Loucy (cell line): Measurements from ENCODE around the gene PRR22.

Experiments
- H2AFZ ChIP-seq: fragments of 200-600 bp; sonication (generic); 2 replicates; pipeline ENCODE4 v1.6.0; 2016; ENCODE audit warnings: antibody characterized with exemption, mild to moderate bottlenecking, low read length, moderate library complexity
- H3F3A ChIP-seq: fragments of 200-600 bp; 2 replicates; pipeline ENCODE4 v1.6.0; 2016; ENCODE audit warnings: antibody characterized with exemption, low read depth, mild to moderate bottlenecking
- H3K27me3 ChIP-seq: fragments of 200-600 bp; sonication (generic); 2 replicates; pipeline ENCODE4 v1.6.1; 2014; ENCODE audit warnings: low read length, mild to moderate bottlenecking; ENCODE audit not compliant: insufficient read depth, poor library complexity, severe bottlenecking
- H3K36me3 ChIP-seq: fragments of 200-600 bp; sonication (generic); 2 replicates; pipeline ENCODE4 v1.6.1; 2016; ENCODE audit warnings: low read length; ENCODE audit not compliant: insufficient read depth
- H3K4me1 ChIP-seq: fragments of 200-600 bp; sonication (generic); 2 replicates; pipeline ENCODE4 v1.5.1; 2014; ENCODE audit warnings: low read length, mild to moderate bottlenecking; ENCODE audit not compliant: insufficient read depth, poor library complexity, severe bottlenecking
- H3K4me2 ChIP-seq: fragments of 200-600 bp; sonication (generic); 2 replicates; pipeline ENCODE4 v1.6.0; 2014; ENCODE audit warnings: antibody characterized with exemption, low read length, low read depth, mild to moderate bottlenecking; ENCODE audit not compliant: poor library complexity, severe bottlenecking
- H3K4me3 ChIP-seq: fragments of 200-600 bp; sonication (generic); 2 replicates; pipeline ENCODE4 v1.5.1; 2014; ENCODE audit warnings: low read length, mild to moderate bottlenecking, mixed read lengths; ENCODE audit not compliant: poor library complexity, severe bottlenecking
- H3K79me2 ChIP-seq: fragments of 200-600 bp; sonication (generic); 2 replicates; pipeline ENCODE4 v1.6.1; 2014; ENCODE audit warnings: low read length; ENCODE audit not compliant: insufficient read depth
- H3K9ac ChIP-seq: fragments of 200-600 bp; sonication (generic); 2 replicates; pipeline ENCODE4 v1.6.0; 2014; ENCODE audit warnings: mild to moderate bottlenecking, low read depth, low read length, moderate library complexity; ENCODE audit not compliant: poor library complexity, severe bottlenecking
- H3K9me2 ChIP-seq: fragments of 200-600 bp; sonication (generic); replicated peaks from 2 replicates; pipeline ENCODE4 v1.6.1; 2016; ENCODE audit warnings: low read depth, low read length, mixed read lengths
- H3K9me3 ChIP-seq: fragments of 200-600 bp; sonication (generic); 2 replicates; pipeline ENCODE4 v1.6.1; 2014; ENCODE audit warnings: mild to moderate bottlenecking, antibody characterized with exemption, low read length, low read depth; ENCODE audit not compliant: insufficient read depth
- H4K20me1 ChIP-seq: fragments of 200-600 bp; sonication (generic); 2 replicates; pipeline ENCODE4 v1.6.0; 2014; ENCODE audit warnings: antibody characterized with exemption, low read length, mild to moderate bottlenecking; ENCODE audit not compliant: insufficient read depth, poor library complexity, severe bottlenecking
- CTCF ChIP-seq: fragments of 200-600 bp; sonication (generic); conservative IDR thresholded peaks from 2 replicates; pipeline ENCODE4 v1.5.1; 2014; ENCODE audit warnings: mild to moderate bottlenecking, antibody characterized with exemption, low read length
- EZH2phosphoT487 ChIP-seq: fragments of 200-600 bp; IDR thresholded peaks from 2 replicates; pipeline ENCODE4 v1.6.1; 2018; ENCODE audit warnings: antibody characterized with exemption, mild to moderate bottlenecking, moderate library complexity, borderline replicate concordance

PRR22 gene

GRCh38 chr19:5790559-5791520 is 6.3 kb upstream of the PRR22 start, which contains the start of gene DUS3L:
Gene DUS3L (minus strand): TSS chr19:5791163. CDS start chr19:5791141, 22 bp downstream.
- Histone ChIP-seq H3K36me3 (peaks cover 28% of the 10 kb centered on the region; the same call in 1 of the 2 replicates), H4K20me1 (peaks cover 8% of the 10 kb centered on the region), H3K4me2 (peak within 1 kb of the TSS; percentile 85), H3K9ac (peak within 1 kb of the TSS; percentile 89), H3K27me3 (no peaks in the 10 kb centered on the region), H3K9me3 (no peaks in the 10 kb centered on the region), H3K79me2 (peaks cover 21% of the 10 kb centered on the region; the same call in 1 of the 2 replicates), H3K4me3 (peak within 1 kb of the TSS; percentile 83), H2AFZ (peak within 1 kb of the TSS; percentile 84), H3F3A (no peaks in the 10 kb centered on the region), H3K9me2 (no peaks in the 10 kb centered on the region), H3K4me1 (peaks cover 8% of the 10 kb centered on the region)
- TF ChIP-seq CTCF (no peak), EZH2phosphoT487 (no peak)

- H3K4me2 ChIP-seq, result peak overlapping the region; percentile 85
- no peaks in the 10 kb centered on the region for H3K9me2 ChIP-seq
- H3K9ac ChIP-seq, result peak overlapping the region; percentile 74
- peaks cover 8% of the 10 kb centered on the region for H3K4me1 ChIP-seq
- H2AFZ ChIP-seq, result no peak overlapping the region
- no peaks in the 10 kb centered on the region for H3K27me3 ChIP-seq
- H3K4me3 ChIP-seq, result peak overlapping the region; percentile 83
- H3F3A ChIP-seq, result no peaks in the 10 kb centered on the region
- peaks cover 8% of the 10 kb centered on the region for H4K20me1 ChIP-seq
- peaks cover 21% of the 10 kb centered on the region; the same call in 1 of the 2 replicates for H3K79me2 ChIP-seq
- H3K36me3 ChIP-seq, result peaks cover 36% of the 10 kb centered on the region; the same call in 1 of the 2 replicates
- TF ChIP-seq CTCF (no peak), EZH2phosphoT487 (no peak)
- no peaks in the 10 kb centered on the region for H3K9me3 ChIP-seq
Observed at GRCh38 chr19:5789886-5790558, 5.5 kb upstream of the PRR22 start.

- Histone ChIP-seq H3K36me3 (peaks cover 39% of the 10 kb centered on the region; the same call in 1 of the 2 replicates), H4K20me1 (peaks cover 8% of the 10 kb centered on the region), H3K9me2 (no peaks in the 10 kb centered on the region), H3F3A (no peaks in the 10 kb centered on the region), H3K9ac (peak overlapping the region; percentile 74), H3K9me3 (no peaks in the 10 kb centered on the region), H3K79me2 (peaks cover 21% of the 10 kb centered on the region; the same call in 1 of the 2 replicates), H3K27me3 (no peaks in the 10 kb centered on the region), H3K4me2 (peak overlapping the region; percentile 85), H2AFZ (no peak overlapping the region), H3K4me1 (peaks cover 8% of the 10 kb centered on the region), H3K4me3 (peak overlapping the region; percentile 83)
- no peak for TF ChIP-seq EZH2phosphoT487
- TF ChIP-seq CTCF, result no peak
Observed at GRCh38 chr19:5789351-5789761, 4.8 kb upstream of the PRR22 start.
